ENCODE data around the gene ASB4. TPM values are rescaled to one million over a fixed set of nuclear protein-coding genes. Genes with fewer than 3 reads are reported as not detected.
"Not testable (repeated sequence)": the region's sequence is repeated elsewhere in the genome, so short reads cannot be mapped to it uniquely, and the experiment has no call there.

ASB4 gene
- total and polyA plus RNA-seq, 2 experiments from 2014 or later = not detected

DNA sequence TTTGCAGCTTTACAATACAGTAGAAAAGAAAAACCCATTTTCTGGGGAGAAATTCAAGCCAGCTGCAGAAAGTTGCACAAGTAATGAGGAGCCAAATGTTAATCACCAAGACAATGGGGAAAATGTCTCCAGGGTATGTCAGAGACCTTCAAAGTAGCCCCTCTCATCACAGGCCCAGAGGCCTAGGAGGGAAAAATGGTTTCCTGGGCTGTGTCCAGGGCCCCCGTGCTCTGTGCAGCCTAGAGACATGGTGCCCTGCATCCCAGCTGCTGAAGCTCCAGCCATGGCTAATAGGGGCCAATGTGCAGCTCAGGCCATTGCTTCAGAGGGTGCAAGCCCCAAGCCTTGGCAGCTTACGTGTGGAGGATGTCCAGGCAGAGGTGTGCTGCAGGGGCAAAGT, 25.1 kb upstream of the ASB4 start:
- H3K4me3 Mint-ChIP-seq; H3K27me3 Mint-ChIP-seq (ENCODE audit: insufficient read depth, low read depth, poor library complexity); H3K79me2 ChIP-seq (replicated peaks; ENCODE audit: insufficient read depth); H3K4me1 ChIP-seq (ENCODE audit: insufficient read depth); H3K4me2 ChIP-seq; H3K27ac Mint-ChIP-seq; H3K9me2 ChIP-seq (ENCODE audit: insufficient read depth); H3K36me3 ChIP-seq (ENCODE audit: insufficient read depth); H3K27ac ChIP-seq (ENCODE audit: low read depth); H2AFZ ChIP-seq; ATAC-seq; H3K27me3 ChIP-seq (ENCODE audit: insufficient read depth); H3K4me1 Mint-ChIP-seq; H4K20me1 ChIP-seq (replicated peaks; ENCODE audit: insufficient read depth); DNase-seq (ENCODE audit: low spot score); H3F3A ChIP-seq (replicated peaks; ENCODE audit: low read depth); H3K4me3 ChIP-seq: not testable (repeated sequence)
- Mint-ChIP-seq H3K9me3 (peaks cover 40% of the 10 kb centered on the region), H3K36me3 (ENCODE audit: low read depth) (peaks cover 22% of the 10 kb centered on the region)

DNA sequence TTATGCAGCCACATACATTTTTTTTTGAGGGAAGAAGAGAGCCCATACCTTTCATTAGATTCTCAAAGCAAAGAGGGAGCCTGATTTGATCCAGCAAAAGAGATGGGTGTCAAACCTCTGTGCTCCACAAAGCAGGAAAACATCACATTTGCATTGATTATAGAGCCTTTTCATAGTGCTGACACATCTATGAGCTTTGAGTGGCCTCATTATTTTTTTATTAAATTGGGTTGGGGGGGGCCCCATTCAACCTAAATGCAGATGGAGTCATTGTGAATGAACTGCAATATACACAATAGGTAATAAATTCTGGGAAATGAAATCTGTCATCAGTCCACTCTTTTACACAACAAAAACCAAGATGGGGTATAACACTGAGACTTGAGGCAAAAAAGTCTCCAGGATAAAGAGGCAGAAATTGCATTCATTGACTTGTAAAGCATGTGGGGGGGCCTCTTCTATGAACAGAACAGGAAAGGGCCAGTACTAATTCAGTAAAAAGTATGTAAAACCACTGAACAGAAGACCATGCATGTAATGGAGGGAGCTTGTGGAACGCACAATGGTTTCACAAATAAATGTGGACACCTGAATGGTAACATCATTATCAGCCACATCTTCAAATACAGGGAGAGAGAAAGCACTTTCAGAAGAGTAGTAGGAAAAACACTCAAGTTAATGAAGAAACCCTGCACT, 17.7 kb upstream of the ASB4 start:
- H3K4me3 Mint-ChIP-seq = no peak overlapping the region
- H3K27ac Mint-ChIP-seq = no peak overlapping the region
- Histone ChIP-seq H3K9me2 (ENCODE audit: insufficient read depth) (peaks cover 3% of the 10 kb centered on the region; the same call in 1 of the 2 replicates), H3K4me3 (no peak overlapping the region), H4K20me1 (replicated peaks; ENCODE audit: insufficient read depth) (no peaks in the 10 kb centered on the region), H3K79me2 (replicated peaks; ENCODE audit: insufficient read depth) (no peaks in the 10 kb centered on the region), H3F3A (replicated peaks; ENCODE audit: low read depth) (no peaks in the 10 kb centered on the region), H3K27me3 (ENCODE audit: insufficient read depth) (no peaks in the 10 kb centered on the region), H3K27ac (ENCODE audit: low read depth) (no peak overlapping the region), H3K4me1 (ENCODE audit: insufficient read depth) (peaks cover 30% of the 10 kb centered on the region), H2AFZ (0 out of 2 replicates have a peak overlapping the region, but pooled peaks have one; percentile 30), H3K4me2 (no peak overlapping the region), H3K36me3 (ENCODE audit: insufficient read depth) (no peaks in the 10 kb centered on the region)
- peaks cover 2% of the 10 kb centered on the region; the same call in 1 of the 3 replicates for H3K9me3 Mint-ChIP-seq
- no peak for ATAC-seq
- no peaks in the 10 kb centered on the region for H3K27me3 Mint-ChIP-seq (ENCODE audit: insufficient read depth, low read depth, poor library complexity)
- no peak for DNase-seq (ENCODE audit: low spot score)
- H3K4me1 Mint-ChIP-seq = peaks cover 29% of the 10 kb centered on the region
- H3K36me3 Mint-ChIP-seq (ENCODE audit: low read depth) = no peaks in the 10 kb centered on the region
- TF ChIP-seq EZH2phosphoT487 (IDR thresholded peaks at IDR 0.05; ENCODE audit: unreplicated experiment) (no peak), JUNB (IDR thresholded peaks at IDR 0.05; ENCODE audit: unreplicated experiment) (no peak), EZH2 (IDR thresholded peaks at IDR 0.05; ENCODE audit: low read depth, unreplicated experiment) (no peak), ZNF331 (CRISPR knock-in tag; IDR thresholded peaks at IDR 0.05; ENCODE audit: low read depth) (no peak), STAT1 (IDR thresholded peaks at IDR 0.05; ENCODE audit: unreplicated experiment) (no peak), ZNF114 (CRISPR knock-in tag; IDR thresholded peaks at IDR 0.05) (no peak), POLR2AphosphoS5 (IDR thresholded peaks at IDR 0.05; ENCODE audit: low read depth) (no peak), NANOG (IDR thresholded peaks at IDR 0.05; ENCODE audit: borderline replicate concordance) (no peak), CREB1 (CRISPR knock-in tag; IDR thresholded peaks at IDR 0.05; ENCODE audit: low read depth) (no peak)
- TF ChIP-seq, protein P1, sequence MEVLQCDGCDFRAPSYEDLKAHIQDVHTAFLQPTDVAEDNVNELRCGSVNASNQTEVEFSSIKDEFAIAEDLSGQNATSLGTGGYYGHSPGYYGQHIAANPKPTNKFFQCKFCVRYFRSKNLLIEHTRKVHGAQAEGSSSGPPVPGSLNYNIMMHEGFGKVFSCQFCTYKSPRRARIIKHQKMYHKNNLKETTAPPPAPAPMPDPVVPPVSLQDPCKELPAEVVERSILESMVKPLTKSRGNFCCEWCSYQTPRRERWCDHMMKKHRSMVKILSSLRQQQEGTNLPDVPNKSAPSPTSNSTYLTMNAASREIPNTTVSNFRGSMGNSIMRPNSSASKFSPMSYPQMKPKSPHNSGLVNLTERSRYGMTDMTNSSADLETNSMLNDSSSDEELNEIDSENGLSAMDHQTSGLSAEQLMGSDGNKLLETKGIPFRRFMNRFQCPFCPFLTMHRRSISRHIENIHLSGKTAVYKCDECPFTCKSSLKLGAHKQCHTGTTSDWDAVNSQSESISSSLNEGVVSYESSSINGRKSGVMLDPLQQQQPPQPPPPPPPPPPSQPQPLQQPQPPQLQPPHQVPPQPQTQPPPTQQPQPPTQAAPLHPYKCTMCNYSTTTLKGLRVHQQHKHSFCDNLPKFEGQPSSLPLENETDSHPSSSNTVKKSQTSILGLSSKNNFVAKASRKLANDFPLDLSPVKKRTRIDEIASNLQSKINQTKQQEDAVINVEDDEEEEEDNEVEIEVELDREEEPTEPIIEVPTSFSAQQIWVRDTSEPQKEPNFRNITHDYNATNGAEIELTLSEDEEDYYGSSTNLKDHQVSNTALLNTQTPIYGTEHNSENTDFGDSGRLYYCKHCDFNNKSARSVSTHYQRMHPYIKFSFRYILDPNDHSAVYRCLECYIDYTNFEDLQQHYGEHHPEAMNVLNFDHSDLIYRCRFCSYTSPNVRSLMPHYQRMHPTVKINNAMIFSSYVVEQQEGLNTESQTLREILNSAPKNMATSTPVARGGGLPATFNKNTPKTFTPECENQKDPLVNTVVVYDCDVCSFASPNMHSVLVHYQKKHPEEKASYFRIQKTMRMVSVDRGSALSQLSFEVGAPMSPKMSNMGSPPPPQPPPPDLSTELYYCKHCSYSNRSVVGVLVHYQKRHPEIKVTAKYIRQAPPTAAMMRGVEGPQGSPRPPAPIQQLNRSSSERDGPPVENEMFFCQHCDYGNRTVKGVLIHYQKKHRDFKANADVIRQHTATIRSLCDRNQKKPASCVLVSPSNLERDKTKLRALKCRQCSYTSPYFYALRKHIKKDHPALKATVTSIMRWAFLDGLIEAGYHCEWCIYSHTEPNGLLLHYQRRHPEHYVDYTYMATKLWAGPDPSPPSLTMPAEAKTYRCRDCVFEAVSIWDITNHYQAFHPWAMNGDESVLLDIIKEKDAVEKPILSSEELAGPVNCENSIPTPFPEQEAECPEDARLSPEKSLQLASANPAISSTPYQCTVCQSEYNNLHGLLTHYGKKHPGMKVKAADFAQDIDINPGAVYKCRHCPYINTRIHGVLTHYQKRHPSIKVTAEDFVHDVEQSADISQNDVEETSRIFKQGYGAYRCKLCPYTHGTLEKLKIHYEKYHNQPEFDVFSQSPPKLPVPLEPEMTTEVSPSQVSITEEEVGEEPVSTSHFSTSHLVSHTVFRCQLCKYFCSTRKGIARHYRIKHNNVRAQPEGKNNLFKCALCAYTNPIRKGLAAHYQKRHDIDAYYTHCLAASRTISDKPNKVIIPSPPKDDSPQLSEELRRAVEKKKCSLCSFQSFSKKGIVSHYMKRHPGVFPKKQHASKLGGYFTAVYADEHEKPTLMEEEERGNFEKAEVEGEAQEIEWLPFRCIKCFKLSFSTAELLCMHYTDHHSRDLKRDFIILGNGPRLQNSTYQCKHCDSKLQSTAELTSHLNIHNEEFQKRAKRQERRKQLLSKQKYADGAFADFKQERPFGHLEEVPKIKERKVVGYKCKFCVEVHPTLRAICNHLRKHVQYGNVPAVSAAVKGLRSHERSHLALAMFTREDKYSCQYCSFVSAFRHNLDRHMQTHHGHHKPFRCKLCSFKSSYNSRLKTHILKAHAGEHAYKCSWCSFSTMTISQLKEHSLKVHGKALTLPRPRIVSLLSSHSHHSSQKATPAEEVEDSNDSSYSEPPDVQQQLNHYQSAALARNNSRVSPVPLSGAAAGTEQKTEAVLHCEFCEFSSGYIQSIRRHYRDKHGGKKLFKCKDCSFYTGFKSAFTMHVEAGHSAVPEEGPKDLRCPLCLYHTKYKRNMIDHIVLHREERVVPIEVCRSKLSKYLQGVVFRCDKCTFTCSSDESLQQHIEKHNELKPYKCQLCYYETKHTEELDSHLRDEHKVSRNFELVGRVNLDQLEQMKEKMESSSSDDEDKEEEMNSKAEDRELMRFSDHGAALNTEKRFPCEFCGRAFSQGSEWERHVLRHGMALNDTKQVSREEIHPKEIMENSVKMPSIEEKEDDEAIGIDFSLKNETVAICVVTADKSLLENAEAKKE (CRISPR knock-in tag; IDR thresholded peaks at IDR 0.05) = no peak
- TF ChIP-seq, protein P2, sequence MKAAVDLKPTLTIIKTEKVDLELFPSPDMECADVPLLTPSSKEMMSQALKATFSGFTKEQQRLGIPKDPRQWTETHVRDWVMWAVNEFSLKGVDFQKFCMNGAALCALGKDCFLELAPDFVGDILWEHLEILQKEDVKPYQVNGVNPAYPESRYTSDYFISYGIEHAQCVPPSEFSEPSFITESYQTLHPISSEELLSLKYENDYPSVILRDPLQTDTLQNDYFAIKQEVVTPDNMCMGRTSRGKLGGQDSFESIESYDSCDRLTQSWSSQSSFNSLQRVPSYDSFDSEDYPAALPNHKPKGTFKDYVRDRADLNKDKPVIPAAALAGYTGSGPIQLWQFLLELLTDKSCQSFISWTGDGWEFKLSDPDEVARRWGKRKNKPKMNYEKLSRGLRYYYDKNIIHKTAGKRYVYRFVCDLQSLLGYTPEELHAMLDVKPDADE (IDR thresholded peaks at IDR 0.05) = no peak
- TF ChIP-seq, protein P3, sequence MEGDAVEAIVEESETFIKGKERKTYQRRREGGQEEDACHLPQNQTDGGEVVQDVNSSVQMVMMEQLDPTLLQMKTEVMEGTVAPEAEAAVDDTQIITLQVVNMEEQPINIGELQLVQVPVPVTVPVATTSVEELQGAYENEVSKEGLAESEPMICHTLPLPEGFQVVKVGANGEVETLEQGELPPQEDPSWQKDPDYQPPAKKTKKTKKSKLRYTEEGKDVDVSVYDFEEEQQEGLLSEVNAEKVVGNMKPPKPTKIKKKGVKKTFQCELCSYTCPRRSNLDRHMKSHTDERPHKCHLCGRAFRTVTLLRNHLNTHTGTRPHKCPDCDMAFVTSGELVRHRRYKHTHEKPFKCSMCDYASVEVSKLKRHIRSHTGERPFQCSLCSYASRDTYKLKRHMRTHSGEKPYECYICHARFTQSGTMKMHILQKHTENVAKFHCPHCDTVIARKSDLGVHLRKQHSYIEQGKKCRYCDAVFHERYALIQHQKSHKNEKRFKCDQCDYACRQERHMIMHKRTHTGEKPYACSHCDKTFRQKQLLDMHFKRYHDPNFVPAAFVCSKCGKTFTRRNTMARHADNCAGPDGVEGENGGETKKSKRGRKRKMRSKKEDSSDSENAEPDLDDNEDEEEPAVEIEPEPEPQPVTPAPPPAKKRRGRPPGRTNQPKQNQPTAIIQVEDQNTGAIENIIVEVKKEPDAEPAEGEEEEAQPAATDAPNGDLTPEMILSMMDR (conservative IDR thresholded peaks at IDR 0.05; ENCODE audit: low read depth in 2 of 2) = no peak

Measured in GM23338 (cell line).